AG10803 (cell line): ENCODE results near the gene PON3.

ENCODE experiments used
- DNase-seq: peaks from one replicate; pipeline ENCODE4 v3.0.0; 2010; ENCODE audit warnings: low read depth
- H3K4me3 ChIP-seq: 2 replicates; pipeline ENCODE4 v1.5.1; 2011; ENCODE audit warnings: mild to moderate bottlenecking, low read length, control low read depth
- CTCF ChIP-seq: conservative IDR thresholded peaks from 2 replicates; pipeline ENCODE4 v1.5.1; 2011; ENCODE audit warnings: mild to moderate bottlenecking, low read length, control low read depth, inconsistent platforms

PON3 gene

GRCh38 chr7:95309951-95310350 is 86.2 kb downstream of the PON3 start:
- TF ChIP-seq CTCF: no peak
- no peak overlapping the region for H3K4me3 ChIP-seq
- no peak for DNase-seq
